ENCODE measurements around the gene CALD1. TPM values are rescaled to one million over a fixed set of nuclear protein-coding genes. Genes with fewer than 3 reads are reported as not detected.

The CALD1 gene
- total RNA-seq, 1 experiment from 2014 or later = 1.0 TPM

- H3K27ac ChIP-seq (ENCODE audit: low read length) = no peak overlapping the region
- H3K79me2 ChIP-seq (ENCODE audit: low read length) = no peaks in the 10 kb centered on the region
- no peak overlapping the region for H3K9ac ChIP-seq (ENCODE audit: low read length)
- H3K9me2 ChIP-seq (replicated peaks; ENCODE audit: insufficient read depth, low read length) = no peaks in the 10 kb centered on the region
- no peaks in the 10 kb centered on the region for H3K9me3 ChIP-seq (ENCODE audit: low read length)
- H3K4me1 ChIP-seq (ENCODE audit: low read length) = no peaks in the 10 kb centered on the region
- H3K4me2 ChIP-seq (ENCODE audit: low read depth, low read length, poor library complexity, severe bottlenecking) = no peak overlapping the region
- H3K27me3 ChIP-seq (ENCODE audit: low read length) = no peaks in the 10 kb centered on the region
- no peak overlapping the region for H2AFZ ChIP-seq (ENCODE audit: low read length)
- no peak for DNase-seq
- no peaks in the 10 kb centered on the region for H4K20me1 ChIP-seq (ENCODE audit: insufficient read depth, low read depth, low read length)
- H3K36me3 ChIP-seq (ENCODE audit: insufficient read depth, low read length) = no peaks in the 10 kb centered on the region
- no peak overlapping the region for H3K4me3 ChIP-seq (ENCODE audit: low read length)
Observed at GRCh38 chr7:134919240-134919641, 139.8 kb downstream of the CALD1 start.

GRCh38 chr7:134920026-134920753, 140.8 kb downstream of the CALD1 start:
- H3K4me1 ChIP-seq (ENCODE audit: low read length) = no peaks in the 10 kb centered on the region
- H3K9me2 ChIP-seq (replicated peaks; ENCODE audit: insufficient read depth, low read length) = no peaks in the 10 kb centered on the region
- no peaks in the 10 kb centered on the region for H3K79me2 ChIP-seq (ENCODE audit: low read length)
- H3K4me3 ChIP-seq (ENCODE audit: low read length) = no peak overlapping the region
- H3K27ac ChIP-seq (ENCODE audit: low read length) = no peak overlapping the region
- DNase-seq = no peak
- no peak overlapping the region for H3K9ac ChIP-seq (ENCODE audit: low read length)
- H2AFZ ChIP-seq (ENCODE audit: low read length) = no peak overlapping the region
- H3K27me3 ChIP-seq (ENCODE audit: low read length) = no peaks in the 10 kb centered on the region
- H3K36me3 ChIP-seq (ENCODE audit: insufficient read depth, low read length) = no peaks in the 10 kb centered on the region
- H4K20me1 ChIP-seq (ENCODE audit: insufficient read depth, low read depth, low read length) = no peaks in the 10 kb centered on the region
- H3K4me2 ChIP-seq (ENCODE audit: low read depth, low read length, poor library complexity, severe bottlenecking) = no peak overlapping the region
- no peaks in the 10 kb centered on the region for H3K9me3 ChIP-seq (ENCODE audit: low read length)

- Histone ChIP-seq H3K27me3 (ENCODE audit: low read length) (no peaks in the 10 kb centered on the region), H3K36me3 (ENCODE audit: insufficient read depth, low read length) (no peaks in the 10 kb centered on the region), H3K9me3 (ENCODE audit: low read length) (no peaks in the 10 kb centered on the region), H2AFZ (ENCODE audit: low read length) (no peak overlapping the region), H3K79me2 (ENCODE audit: low read length) (no peaks in the 10 kb centered on the region), H3K27ac (ENCODE audit: low read length) (no peak overlapping the region), H3K9ac (ENCODE audit: low read length) (no peak overlapping the region), H3K9me2 (replicated peaks; ENCODE audit: insufficient read depth, low read length) (no peaks in the 10 kb centered on the region), H3K4me1 (ENCODE audit: low read length) (no peaks in the 10 kb centered on the region), H4K20me1 (ENCODE audit: insufficient read depth, low read depth, low read length) (no peaks in the 10 kb centered on the region), H3K4me2 (ENCODE audit: low read depth, low read length, poor library complexity, severe bottlenecking) (no peak overlapping the region), H3K4me3 (ENCODE audit: low read length) (no peak overlapping the region)
- no peak for DNase-seq
Observed at GRCh38 chr7:134922720-134923704, 143.6 kb downstream of the CALD1 start.

GRCh38 chr7:134925766-134926165, 146.3 kb downstream of the CALD1 start:
- H3K4me2 ChIP-seq (ENCODE audit: low read depth, low read length, poor library complexity, severe bottlenecking) = no peak overlapping the region
- H3K36me3 ChIP-seq (ENCODE audit: insufficient read depth, low read length) = no peaks in the 10 kb centered on the region
- no peaks in the 10 kb centered on the region for H3K4me1 ChIP-seq (ENCODE audit: low read length)
- H4K20me1 ChIP-seq (ENCODE audit: insufficient read depth, low read depth, low read length) = no peaks in the 10 kb centered on the region
- H3K9me3 ChIP-seq (ENCODE audit: low read length) = no peaks in the 10 kb centered on the region
- H3K27ac ChIP-seq (ENCODE audit: low read length) = no peak overlapping the region
- H3K4me3 ChIP-seq (ENCODE audit: low read length) = no peak overlapping the region
- no peak for DNase-seq
- no peaks in the 10 kb centered on the region for H3K9me2 ChIP-seq (replicated peaks; ENCODE audit: insufficient read depth, low read length)
- H2AFZ ChIP-seq (ENCODE audit: low read length) = no peak overlapping the region
- H3K9ac ChIP-seq (ENCODE audit: low read length) = no peak overlapping the region
- H3K79me2 ChIP-seq (ENCODE audit: low read length) = no peaks in the 10 kb centered on the region
- H3K27me3 ChIP-seq (ENCODE audit: low read length) = no peaks in the 10 kb centered on the region

GRCh38 chr7:134926396-134926795, 147.0 kb downstream of the CALD1 start:
- Histone ChIP-seq H2AFZ (ENCODE audit: low read length) (no peak overlapping the region), H3K4me1 (ENCODE audit: low read length) (no peaks in the 10 kb centered on the region), H3K9me3 (ENCODE audit: low read length) (no peaks in the 10 kb centered on the region), H3K4me2 (ENCODE audit: low read depth, low read length, poor library complexity, severe bottlenecking) (no peak overlapping the region), H3K9ac (ENCODE audit: low read length) (no peak overlapping the region), H3K27ac (ENCODE audit: low read length) (no peak overlapping the region), H3K79me2 (ENCODE audit: low read length) (no peaks in the 10 kb centered on the region), H3K4me3 (ENCODE audit: low read length) (no peak overlapping the region), H4K20me1 (ENCODE audit: insufficient read depth, low read depth, low read length) (no peaks in the 10 kb centered on the region), H3K36me3 (ENCODE audit: insufficient read depth, low read length) (no peaks in the 10 kb centered on the region), H3K27me3 (ENCODE audit: low read length) (no peaks in the 10 kb centered on the region), H3K9me2 (replicated peaks; ENCODE audit: insufficient read depth, low read length) (no peaks in the 10 kb centered on the region)
- no peak for DNase-seq

GRCh38 chr7:134927076-134927475, 147.6 kb downstream of the CALD1 start:
- no peak for DNase-seq
- Histone ChIP-seq H3K9me2 (replicated peaks; ENCODE audit: insufficient read depth, low read length) (no peaks in the 10 kb centered on the region), H3K36me3 (ENCODE audit: insufficient read depth, low read length) (no peaks in the 10 kb centered on the region), H3K9me3 (ENCODE audit: low read length) (no peaks in the 10 kb centered on the region), H3K4me1 (ENCODE audit: low read length) (no peaks in the 10 kb centered on the region), H3K4me3 (ENCODE audit: low read length) (no peak overlapping the region), H2AFZ (ENCODE audit: low read length) (no peak overlapping the region), H3K27ac (ENCODE audit: low read length) (no peak overlapping the region), H3K4me2 (ENCODE audit: low read depth, low read length, poor library complexity, severe bottlenecking) (no peak overlapping the region), H4K20me1 (ENCODE audit: insufficient read depth, low read depth, low read length) (no peaks in the 10 kb centered on the region), H3K79me2 (ENCODE audit: low read length) (no peaks in the 10 kb centered on the region), H3K9ac (ENCODE audit: low read length) (no peak overlapping the region), H3K27me3 (ENCODE audit: low read length) (no peaks in the 10 kb centered on the region)

- H3K4me3 ChIP-seq (ENCODE audit: low read length) = no peak overlapping the region
- no peaks in the 10 kb centered on the region for H3K79me2 ChIP-seq (ENCODE audit: low read length)
- DNase-seq = no peak
- H3K4me1 ChIP-seq (ENCODE audit: low read length) = peaks cover 5% of the 10 kb centered on the region
- H3K27me3 ChIP-seq (ENCODE audit: low read length) = no peaks in the 10 kb centered on the region
- no peaks in the 10 kb centered on the region for H3K36me3 ChIP-seq (ENCODE audit: insufficient read depth, low read length)
- H4K20me1 ChIP-seq (ENCODE audit: insufficient read depth, low read depth, low read length) = no peaks in the 10 kb centered on the region
- H2AFZ ChIP-seq (ENCODE audit: low read length) = no peak overlapping the region
- no peak overlapping the region for H3K4me2 ChIP-seq (ENCODE audit: low read depth, low read length, poor library complexity, severe bottlenecking)
- H3K9ac ChIP-seq (ENCODE audit: low read length) = no peak overlapping the region
- H3K27ac ChIP-seq (ENCODE audit: low read length) = no peak overlapping the region
- H3K9me2 ChIP-seq (replicated peaks; ENCODE audit: insufficient read depth, low read length) = no peaks in the 10 kb centered on the region
- no peaks in the 10 kb centered on the region for H3K9me3 ChIP-seq (ENCODE audit: low read length)
Observed at GRCh38 chr7:134927723-134928122, 148.3 kb downstream of the CALD1 start.

- Histone ChIP-seq H3K4me1 (ENCODE audit: low read length) (peaks cover 14% of the 10 kb centered on the region), H3K9me3 (ENCODE audit: low read length) (no peaks in the 10 kb centered on the region), H3K27me3 (ENCODE audit: low read length) (no peaks in the 10 kb centered on the region), H3K9ac (ENCODE audit: low read length) (no peak overlapping the region), H3K4me3 (ENCODE audit: low read length) (no peak overlapping the region), H2AFZ (ENCODE audit: low read length) (no peak overlapping the region), H3K9me2 (replicated peaks; ENCODE audit: insufficient read depth, low read length) (no peaks in the 10 kb centered on the region), H3K4me2 (ENCODE audit: low read depth, low read length, poor library complexity, severe bottlenecking) (no peak overlapping the region), H4K20me1 (ENCODE audit: insufficient read depth, low read depth, low read length) (no peaks in the 10 kb centered on the region), H3K36me3 (ENCODE audit: insufficient read depth, low read length) (no peaks in the 10 kb centered on the region), H3K79me2 (ENCODE audit: low read length) (no peaks in the 10 kb centered on the region), H3K27ac (ENCODE audit: low read length) (no peak overlapping the region)
- no peak for DNase-seq
Observed at GRCh38 chr7:134928554-134928953, 149.1 kb downstream of the CALD1 start.

Data from Karpas-422 (cell line).